Measurements from ENCODE around the gene ILKAP. TPM values are rescaled to one million over a fixed set of nuclear protein-coding genes. Genes with fewer than 3 reads are reported as not detected.
A peak's percentile ranks its signal among the peaks of the same experiment; 100 is the strongest.

ILKAP gene
- total RNA-seq, 3 donors from 2014 or later, result 33.2 to 55.7 (median 39.9) TPM

GRCh38 chr2:238151628-238152235, 51.8 kb downstream of the ILKAP start:
- TF ChIP-seq CTCF (IDR thresholded peaks at IDR 0.05), result no peak
- no peak overlapping the region for H3K4me3 ChIP-seq
- H3K9me3 ChIP-seq, result no peaks in the 10 kb centered on the region
- H3K36me3 ChIP-seq (ENCODE audit: low read depth), result no peaks in the 10 kb centered on the region
- H3K4me1 ChIP-seq (ENCODE audit: low read depth), result no peaks in the 10 kb centered on the region
- ATAC-seq, result no peak
- no peak for DNase-seq
- intact Hi-C loops (cut with DNase I, micrococcal nuclease), result no loop called here

GRCh38 chr2:238151205-238151604, 52.3 kb downstream of the ILKAP start:
- DNase-seq (no peak), ATAC-seq (no peak)
- Histone ChIP-seq H3K4me1 (ENCODE audit: low read depth) (no peaks in the 10 kb centered on the region), H3K36me3 (ENCODE audit: low read depth) (no peaks in the 10 kb centered on the region), H3K4me3 (no peak overlapping the region), H3K9me3 (no peaks in the 10 kb centered on the region)
- no peak for TF ChIP-seq CTCF (IDR thresholded peaks at IDR 0.05)
- intact Hi-C loops (cut with DNase I, micrococcal nuclease), result no loop called here

- Histone ChIP-seq H3K4me1 (ENCODE audit: low read depth) (no peaks in the 10 kb centered on the region), H3K4me3 (no peak overlapping the region), H3K36me3 (ENCODE audit: low read depth) (no peaks in the 10 kb centered on the region), H3K9me3 (no peaks in the 10 kb centered on the region)
- ATAC-seq, result no peak
- DNase-seq, result no peak
- TF ChIP-seq CTCF (IDR thresholded peaks at IDR 0.05), result no peak
- intact Hi-C loops (cut with DNase I, micrococcal nuclease), result no loop called here
Observed at GRCh38 chr2:238150686-238151085, 52.8 kb downstream of the ILKAP start.

GRCh38 chr2:238149841-238150572, 53.5 kb downstream of the ILKAP start:
- DNase-seq (no peak), ATAC-seq (peak; percentile 22)
- H3K4me3 ChIP-seq, result no peak overlapping the region
- no peaks in the 10 kb centered on the region for H3K36me3 ChIP-seq (ENCODE audit: low read depth)
- H3K9me3 ChIP-seq, result no peaks in the 10 kb centered on the region
- intact Hi-C loops (cut with DNase I, micrococcal nuclease), result no loop called here
- no peak for TF ChIP-seq CTCF (IDR thresholded peaks at IDR 0.05)
- H3K4me1 ChIP-seq (ENCODE audit: low read depth), result no peaks in the 10 kb centered on the region

- intact Hi-C loops (cut with DNase I, micrococcal nuclease), result no loop called here
- no peak for TF ChIP-seq CTCF (IDR thresholded peaks at IDR 0.05)
- Histone ChIP-seq H3K36me3 (ENCODE audit: low read depth) (no peaks in the 10 kb centered on the region), H3K4me1 (ENCODE audit: low read depth) (no peaks in the 10 kb centered on the region), H3K4me3 (no peak overlapping the region), H3K9me3 (no peaks in the 10 kb centered on the region)
- ATAC-seq (no peak), DNase-seq (no peak)
Observed at GRCh38 chr2:238148981-238149380, 54.5 kb downstream of the ILKAP start.
